HG03469 (cell line): ENCODE measurements around the gene TNS1.

Source experiments
- ATAC-seq: cut with Tn5 transposase; IDR thresholded peaks from one replicate; pipeline ENCODE4 v1.9.1; 2021; ENCODE audit warnings: mild to moderate bottlenecking, moderate library complexity, moderate number of reproducible peaks; ENCODE audit not compliant: unreplicated experiment

TNS1 gene

GRCh38 chr2:217837530-217837929 lies 165.3 kb downstream of the TNS1 start:
- no peak for ATAC-seq

GRCh38 chr2:217836901-217837491 lies 165.8 kb downstream of the TNS1 start:
- ATAC-seq = no peak

GRCh38 chr2:217835931-217836891 lies 166.6 kb downstream of the TNS1 start:
- ATAC-seq = no peak

GRCh38 chr2:217834744-217835513 lies 167.9 kb downstream of the TNS1 start:
- ATAC-seq = no peak

GRCh38 chr2:217834057-217834620 lies 168.7 kb downstream of the TNS1 start:
- no peak for ATAC-seq

- ATAC-seq = no peak
Measured at GRCh38 chr2:217833439-217833838, 169.4 kb downstream of the TNS1 start.

GRCh38 chr2:217832987-217833386 lies 169.8 kb downstream of the TNS1 start:
- ATAC-seq = no peak

- no peak for ATAC-seq
Measured at GRCh38 chr2:217832115-217832514, 170.7 kb downstream of the TNS1 start.

GRCh38 chr2:217831306-217831705 lies 171.5 kb downstream of the TNS1 start:
- no peak for ATAC-seq

GRCh38 chr2:217830807-217831206 lies 172.0 kb downstream of the TNS1 start:
- no peak for ATAC-seq

- ATAC-seq = no peak
Measured at GRCh38 chr2:217830061-217830460, 172.7 kb downstream of the TNS1 start.

GRCh38 chr2:217829420-217829819 lies 173.4 kb downstream of the TNS1 start:
- no peak for ATAC-seq

GRCh38 chr2:217828336-217828735 lies 174.5 kb downstream of the TNS1 start:
- no peak for ATAC-seq

- no peak for ATAC-seq
Measured at GRCh38 chr2:217827430-217828201, 175.2 kb downstream of the TNS1 start.

- no peak for ATAC-seq
Measured at GRCh38 chr2:217826991-217827390, 175.8 kb downstream of the TNS1 start.

- ATAC-seq = no peak
Measured at GRCh38 chr2:217826520-217826919, 176.3 kb downstream of the TNS1 start.

- ATAC-seq = no peak
Measured at GRCh38 chr2:217825469-217826235, 177.1 kb downstream of the TNS1 start.

GRCh38 chr2:217824223-217824622 lies 178.6 kb downstream of the TNS1 start:
- no peak for ATAC-seq

GRCh38 chr2:217823626-217824025 lies 179.2 kb downstream of the TNS1 start:
- ATAC-seq = no peak
